NCI-H1048 (cell line): ENCODE results near the gene ATXN7L1.
"Not testable (repeated sequence)": the region's sequence is repeated elsewhere in the genome, so short reads cannot be mapped to it uniquely, and the experiment has no call there.

ENCODE experiments used
- DNase-seq: peaks from one replicate; lab custom pipeline; 2025; lab: John Stamatoyannopoulos, UW

The ATXN7L1 gene

GRCh38 chr7:105892387-105892786 lies 16.0 kb upstream of the ATXN7L1 start:
- no peak for DNase-seq

- DNase-seq, result no peak
Observed at GRCh38 chr7:105890290-105890997, 14.0 kb upstream of the ATXN7L1 start.

GRCh38 chr7:105887569-105888189 lies 11.3 kb upstream of the ATXN7L1 start:
- no peak for DNase-seq

- DNase-seq, result no peak
Observed at GRCh38 chr7:105886776-105887175, 10.4 kb upstream of the ATXN7L1 start.

- no peak for DNase-seq
Observed at GRCh38 chr7:105885387-105886111, 9.2 kb upstream of the ATXN7L1 start.

GRCh38 chr7:105883179-105883578 lies 6.8 kb upstream of the ATXN7L1 start:
- not testable (repeated sequence) for DNase-seq

GRCh38 chr7:105881439-105881838 lies 5.0 kb upstream of the ATXN7L1 start:
- DNase-seq, result no peak

GRCh38 chr7:105880571-105881330 lies 4.4 kb upstream of the ATXN7L1 start:
- DNase-seq, result no peak

GRCh38 chr7:105879782-105880181 lies 3.4 kb upstream of the ATXN7L1 start:
- no peak for DNase-seq

- no peak for DNase-seq
Observed at GRCh38 chr7:105878746-105879605, 2.6 kb upstream of the ATXN7L1 start.

- DNase-seq, result no peak
Observed at GRCh38 chr7:105877736-105878135, 1.3 kb upstream of the ATXN7L1 start.

- no peak for DNase-seq
Observed at GRCh38 chr7:105876964-105877601, 684 bp upstream of the ATXN7L1 start.

- no peak for DNase-seq
Observed at GRCh38 chr7:105875505-105875904, 894 bp downstream of the ATXN7L1 start.

GRCh38 chr7:105874055-105874454 lies 2.3 kb downstream of the ATXN7L1 start:
- no peak for DNase-seq

- DNase-seq, result no peak
Observed at GRCh38 chr7:105872491-105872890, 3.9 kb downstream of the ATXN7L1 start.

GRCh38 chr7:105871142-105871541 lies 5.3 kb downstream of the ATXN7L1 start:
- DNase-seq, result no peak

- DNase-seq, result no peak
Observed at GRCh38 chr7:105866102-105866801, 10.1 kb downstream of the ATXN7L1 start.

GRCh38 chr7:105863876-105864275 lies 12.5 kb downstream of the ATXN7L1 start:
- no peak for DNase-seq

GRCh38 chr7:105862770-105863169 lies 13.6 kb downstream of the ATXN7L1 start:
- no peak for DNase-seq

- no peak for DNase-seq
Observed at GRCh38 chr7:105862276-105862675, 14.1 kb downstream of the ATXN7L1 start.
